ENCODE data around the gene NDUFS7. TPM values are rescaled to one million over a fixed set of nuclear protein-coding genes. Genes with fewer than 3 reads are reported as not detected.

Gene NDUFS7
- total and polyA plus RNA-seq, 10 of the 15 experiments (the other 5 are each of a cell fraction or from before 2014, with no cell fraction given) = 5.1 to 282 (median 92.9) TPM

DNA sequence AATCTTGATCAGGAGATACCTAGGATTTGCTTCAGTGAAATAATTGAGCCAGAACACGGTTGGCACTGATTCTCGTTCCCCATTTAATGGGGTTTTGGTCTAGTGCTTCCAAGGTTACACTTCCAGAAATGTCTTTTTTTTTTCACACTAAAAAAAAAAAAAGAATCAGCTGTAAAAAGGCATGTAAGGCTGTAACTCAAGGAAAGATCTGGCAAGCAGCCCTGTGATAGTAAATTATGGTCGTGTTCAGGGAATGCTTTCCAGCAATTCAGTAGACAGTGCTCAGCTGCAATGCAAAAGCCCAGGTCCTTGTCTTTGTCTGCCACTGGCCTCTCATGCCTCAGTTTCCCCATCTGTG is 27.2 kb upstream of the NDUFS7 start:
- no peak for ATAC-seq
- ChIA-PET CTCF (interaction anchor here (1.0 kb wide), 1 partner anchor 16 kb away, joined by 4 read pairs; no protein-coding TSS in a partner anchor), SMC1A (ENCODE audit: uncharacterized antibody, unreplicated experiment) (no interaction called here), POLR2A (interaction anchor here (0.7 to 1.4 kb wide), 4 partner anchors 11 to 547 kb away, joined by 3 to 4 read pairs (median 4); partner anchors contain the start of gene CIRBP), RAD21 (ENCODE audit: unreplicated experiment) (no interaction called here)
- TF ChIP-seq, protein P1, sequence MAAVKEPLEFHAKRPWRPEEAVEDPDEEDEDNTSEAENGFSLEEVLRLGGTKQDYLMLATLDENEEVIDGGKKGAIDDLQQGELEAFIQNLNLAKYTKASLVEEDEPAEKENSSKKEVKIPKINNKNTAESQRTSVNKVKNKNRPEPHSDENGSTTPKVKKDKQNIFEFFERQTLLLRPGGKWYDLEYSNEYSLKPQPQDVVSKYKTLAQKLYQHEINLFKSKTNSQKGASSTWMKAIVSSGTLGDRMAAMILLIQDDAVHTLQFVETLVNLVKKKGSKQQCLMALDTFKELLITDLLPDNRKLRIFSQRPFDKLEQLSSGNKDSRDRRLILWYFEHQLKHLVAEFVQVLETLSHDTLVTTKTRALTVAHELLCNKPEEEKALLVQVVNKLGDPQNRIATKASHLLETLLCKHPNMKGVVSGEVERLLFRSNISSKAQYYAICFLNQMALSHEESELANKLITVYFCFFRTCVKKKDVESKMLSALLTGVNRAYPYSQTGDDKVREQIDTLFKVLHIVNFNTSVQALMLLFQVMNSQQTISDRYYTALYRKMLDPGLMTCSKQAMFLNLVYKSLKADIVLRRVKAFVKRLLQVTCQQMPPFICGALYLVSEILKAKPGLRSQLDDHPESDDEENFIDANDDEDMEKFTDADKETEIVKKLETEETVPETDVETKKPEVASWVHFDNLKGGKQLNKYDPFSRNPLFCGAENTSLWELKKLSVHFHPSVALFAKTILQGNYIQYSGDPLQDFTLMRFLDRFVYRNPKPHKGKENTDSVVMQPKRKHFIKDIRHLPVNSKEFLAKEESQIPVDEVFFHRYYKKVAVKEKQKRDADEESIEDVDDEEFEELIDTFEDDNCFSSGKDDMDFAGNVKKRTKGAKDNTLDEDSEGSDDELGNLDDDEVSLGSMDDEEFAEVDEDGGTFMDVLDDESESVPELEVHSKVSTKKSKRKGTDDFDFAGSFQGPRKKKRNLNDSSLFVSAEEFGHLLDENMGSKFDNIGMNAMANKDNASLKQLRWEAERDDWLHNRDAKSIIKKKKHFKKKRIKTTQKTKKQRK (IDR thresholded peaks at IDR 0.05; ENCODE audit: low read depth, low read length) = no peak
- TF ChIP-seq, protein P2, sequence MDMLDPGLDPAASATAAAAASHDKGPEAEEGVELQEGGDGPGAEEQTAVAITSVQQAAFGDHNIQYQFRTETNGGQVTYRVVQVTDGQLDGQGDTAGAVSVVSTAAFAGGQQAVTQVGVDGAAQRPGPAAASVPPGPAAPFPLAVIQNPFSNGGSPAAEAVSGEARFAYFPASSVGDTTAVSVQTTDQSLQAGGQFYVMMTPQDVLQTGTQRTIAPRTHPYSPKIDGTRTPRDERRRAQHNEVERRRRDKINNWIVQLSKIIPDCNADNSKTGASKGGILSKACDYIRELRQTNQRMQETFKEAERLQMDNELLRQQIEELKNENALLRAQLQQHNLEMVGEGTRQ (IDR thresholded peaks at IDR 0.05; ENCODE audit: borderline replicate concordance, low read depth, low read length) = no peak
- TF ChIP-seq TARDBP (IDR thresholded peaks at IDR 0.05; ENCODE audit: borderline replicate concordance) = no peak
- no peak for TF ChIP-seq SMC3 (IDR thresholded peaks at IDR 0.05; ENCODE audit: borderline replicate concordance, low read length)
- TF ChIP-seq CBX5 (IDR thresholded peaks at IDR 0.05; ENCODE audit: low read depth) = no peak
- TF ChIP-seq, protein P3, sequence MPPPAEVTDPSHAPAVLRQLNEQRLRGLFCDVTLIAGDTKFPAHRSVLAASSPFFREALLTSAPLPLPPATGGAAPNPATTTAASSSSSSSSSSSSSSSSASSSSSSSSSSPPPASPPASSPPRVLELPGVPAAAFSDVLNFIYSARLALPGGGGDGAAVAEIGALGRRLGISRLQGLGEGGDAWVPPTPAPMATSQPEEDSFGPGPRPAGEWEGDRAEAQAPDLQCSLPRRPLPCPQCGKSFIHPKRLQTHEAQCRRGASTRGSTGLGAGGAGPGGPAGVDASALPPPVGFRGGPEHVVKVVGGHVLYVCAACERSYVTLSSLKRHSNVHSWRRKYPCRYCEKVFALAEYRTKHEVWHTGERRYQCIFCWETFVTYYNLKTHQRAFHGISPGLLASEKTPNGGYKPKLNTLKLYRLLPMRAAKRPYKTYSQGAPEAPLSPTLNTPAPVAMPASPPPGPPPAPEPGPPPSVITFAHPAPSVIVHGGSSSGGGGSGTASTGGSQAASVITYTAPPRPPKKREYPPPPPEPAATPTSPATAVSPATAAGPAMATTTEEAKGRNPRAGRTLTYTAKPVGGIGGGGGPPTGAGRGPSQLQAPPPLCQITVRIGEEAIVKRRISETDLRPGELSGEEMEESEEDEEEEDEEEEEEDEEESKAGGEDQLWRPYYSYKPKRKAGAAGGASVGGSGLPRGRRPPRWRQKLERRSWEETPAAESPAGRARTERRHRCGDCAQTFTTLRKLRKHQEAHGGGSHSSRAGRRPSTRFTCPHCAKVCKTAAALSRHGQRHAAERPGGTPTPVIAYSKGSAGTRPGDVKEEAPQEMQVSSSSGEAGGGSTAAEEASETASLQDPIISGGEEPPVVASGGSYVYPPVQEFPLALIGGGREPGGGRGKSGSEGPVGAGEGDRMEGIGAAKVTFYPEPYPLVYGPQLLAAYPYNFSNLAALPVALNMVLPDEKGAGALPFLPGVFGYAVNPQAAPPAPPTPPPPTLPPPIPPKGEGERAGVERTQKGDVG (CRISPR knock-in tag; IDR thresholded peaks at IDR 0.05) = no peak
- no peak for TF ChIP-seq YBX1 (IDR thresholded peaks at IDR 0.05)
- no peak for TF ChIP-seq HDGF (IDR thresholded peaks at IDR 0.05)
- no peak for TF ChIP-seq ETV6 (conservative IDR thresholded peaks at IDR 0.05 in 1 of 2, IDR thresholded peaks at IDR 0.05 in 1 of 2; ENCODE audit: borderline replicate concordance in 1 of 2, low read depth in 1 of 2)
- no peak for TF ChIP-seq JUND (IDR thresholded peaks at IDR 0.05; ENCODE audit: low read depth, low read length)
- TF ChIP-seq ATF7 (IDR thresholded peaks at IDR 0.05; ENCODE audit: low read depth) = no peak
- no peak for TF ChIP-seq POLR2AphosphoS2 (IDR thresholded peaks at IDR 0.05; ENCODE audit: low read depth, low read length)
- TF ChIP-seq, protein P4, sequence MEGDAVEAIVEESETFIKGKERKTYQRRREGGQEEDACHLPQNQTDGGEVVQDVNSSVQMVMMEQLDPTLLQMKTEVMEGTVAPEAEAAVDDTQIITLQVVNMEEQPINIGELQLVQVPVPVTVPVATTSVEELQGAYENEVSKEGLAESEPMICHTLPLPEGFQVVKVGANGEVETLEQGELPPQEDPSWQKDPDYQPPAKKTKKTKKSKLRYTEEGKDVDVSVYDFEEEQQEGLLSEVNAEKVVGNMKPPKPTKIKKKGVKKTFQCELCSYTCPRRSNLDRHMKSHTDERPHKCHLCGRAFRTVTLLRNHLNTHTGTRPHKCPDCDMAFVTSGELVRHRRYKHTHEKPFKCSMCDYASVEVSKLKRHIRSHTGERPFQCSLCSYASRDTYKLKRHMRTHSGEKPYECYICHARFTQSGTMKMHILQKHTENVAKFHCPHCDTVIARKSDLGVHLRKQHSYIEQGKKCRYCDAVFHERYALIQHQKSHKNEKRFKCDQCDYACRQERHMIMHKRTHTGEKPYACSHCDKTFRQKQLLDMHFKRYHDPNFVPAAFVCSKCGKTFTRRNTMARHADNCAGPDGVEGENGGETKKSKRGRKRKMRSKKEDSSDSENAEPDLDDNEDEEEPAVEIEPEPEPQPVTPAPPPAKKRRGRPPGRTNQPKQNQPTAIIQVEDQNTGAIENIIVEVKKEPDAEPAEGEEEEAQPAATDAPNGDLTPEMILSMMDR (IDR thresholded peaks at IDR 0.05 in 2 of 3, conservative IDR thresholded peaks at IDR 0.05 in 1 of 3; ENCODE audit: control insufficient read depth in 2 of 3, extremely low read depth in 1 of 3, insufficient read depth in 1 of 3, low read depth in 3 of 3, low read length in 3 of 3) = no peak
- H3K4me1 ChIP-seq (ENCODE audit: control insufficient read depth, insufficient read depth, low read length) = peaks cover 7% of the 10 kb centered on the region; the same call in 1 of the 2 replicates
- intact Hi-C loops (cut with micrococcal nuclease; ENCODE audit: unreplicated experiment) (no loop called here), in situ Hi-C loops (cut with MboI) (no loop called here)
- no peak overlapping the region for H3K27ac ChIP-seq (ENCODE audit: control insufficient read depth, insufficient read depth)
- DNase-seq (ENCODE audit: low read depth, low spot score) = no peak
- H3K4me3 ChIP-seq = no peak overlapping the region
- H4K20me1 ChIP-seq (ENCODE audit: control insufficient read depth, insufficient read depth) = no peaks in the 10 kb centered on the region; the same call in 1 of the 2 replicates
- H2AFZ ChIP-seq (ENCODE audit: control insufficient read depth, low read depth, low read length) = no peak overlapping the region
- H3K4me2 ChIP-seq (ENCODE audit: control insufficient read depth, insufficient read depth) = no peak overlapping the region
- no peak overlapping the region for H3K9ac ChIP-seq (ENCODE audit: control insufficient read depth, insufficient read depth, low read length)
- peaks cover 2 to 5% of the 10 kb centered on the region in 2 experiments; a peak in 2 of 4 replicates for H3K36me3 ChIP-seq (ENCODE audit: control insufficient read depth in 2 of 2, insufficient read depth in 2 of 2, low read length in 1 of 2)
- no peaks in the 10 kb centered on the region for H3K27me3 ChIP-seq (replicated peaks in 1 of 2; ENCODE audit: control insufficient read depth in 2 of 2, insufficient read depth in 2 of 2, low read length in 1 of 2)
- 90% methylated on average over 3 of the region's 3 CpGs for WGBS (ENCODE audit: insufficient coverage, insufficient replicate concordance, low lambda C conversion rate, missing lambda C conversion rate)
- FAIRE-seq = no peak
- no TSS peak for BruUV-seq (replicated peaks)
- no peaks in the 10 kb centered on the region for H3K9me3 ChIP-seq (replicated peaks; ENCODE audit: control insufficient read depth, insufficient read depth, low read length)
- peaks cover 9% of the 10 kb centered on the region for H3K79me2 ChIP-seq (ENCODE audit: control insufficient read depth, insufficient read depth, low read length)

Data from GM12878 (cell line).